Esophagus muscularis mucosa (tissue), 4 donors: ENCODE measurements around the gene ZBTB16. TPM values are rescaled to one million over a fixed set of nuclear protein-coding genes. Genes with fewer than 3 reads are reported as not detected.
A peak's percentile ranks its signal among the peaks of the same experiment; 100 is the strongest.

Experiments used
- DNase-seq: peaks from one replicate; pipeline ENCODE4 v3.0.0-alpha.2; 2017; ENCODE audit errors: extremely low spot score
- H3K27ac ChIP-seq, 4 donors: fragments of 200-600 bp; sonication (generic); replicated peaks in 1 of 4; 1 replicate in 3 of 4; 2 replicates in 1 of 4; pipeline ENCODE4 v1.5.1; 2016 to 2019; ENCODE audit warnings: mild to moderate bottlenecking in 1 of 4
- H3K27me3 ChIP-seq, 4 donors: fragments of 200-600 bp; sonication (generic); one replicate each; pipeline versions ENCODE4 v1.5.1 to v1.6.0; 2016 to 2019
- H3K36me3 ChIP-seq, 4 donors: fragments of 200-600 bp; sonication (generic); one replicate each; pipeline ENCODE4 v1.5.1; 2016 to 2019
- H3K4me1 ChIP-seq, 4 donors: fragments of 200-600 bp; sonication (generic); one replicate each; pipeline ENCODE4 v1.5.1; 2016 to 2019
- H3K4me3 ChIP-seq, 4 donors: fragments of 200-600 bp; sonication (generic); 1 replicate in 2 of 4; 2 replicates in 2 of 4; pipeline ENCODE4 v1.5.1; 2016 to 2019; ENCODE audit warnings: mild to moderate bottlenecking in 4 of 4, moderate library complexity in 1 of 4
- H3K9me3 ChIP-seq, 4 donors: fragments of 200-600 bp; sonication (generic); 1 replicate in 3 of 4; 2 replicates in 1 of 4; pipeline ENCODE4 v1.5.1; 2016 to 2019
- EP300 ChIP-seq: sonication (generic); formaldehyde crosslinking; IDR thresholded peaks from one replicate; pipeline ENCODE4 v1.6.1; 2017; ENCODE audit warnings: antibody characterized with exemption
- POLR2A ChIP-seq: fragments of 450-650 bp; IDR thresholded peaks from one replicate; pipeline ENCODE4 v1.6.1; 2017; ENCODE audit warnings: antibody characterized with exemption, moderate library complexity, mild to moderate bottlenecking, low read depth
- POLR2AphosphoS5 ChIP-seq, 2 donors: sonication (generic); formaldehyde crosslinking; IDR thresholded peaks; one replicate each; pipeline ENCODE4 v1.6.1; 2017; ENCODE audit warnings: antibody characterized with exemption in 2 of 2
- WGBS: methylation state at CpG from one replicate; pipeline ENCODE4 v1.1.5; 2018; 5-methylcytosine and 5-hydroxymethylcytosine counted together
- intact Hi-C: fragments of 100-400 bp; cut with DNase I; formaldehyde crosslinking; loops from one replicate; pipeline ENCODE4 v1.15.1; 2023
- total RNA-seq, 4 donors: library from RNA; depleted of rRNA; stranded (reverse); fragments of >200 nt; gene quantifications; one replicate each; pipeline versions ENCODE4 v1.1.0 to v1.2.1, GENCODE V29; 2016
- TF ChIP-seq, protein P1 (sequence below), 3 experiments: fragments of 200-600 bp in 2 of 3; fragments of 450-650 bp in 1 of 3; sonication (generic) in 2 of 3; IDR thresholded peaks; one replicate each; pipeline ENCODE4 v1.5.1; 2017 to 2019; ENCODE audit warnings: antibody characterized with exemption in 3 of 3, mild to moderate bottlenecking in 2 of 3, moderate library complexity in 1 of 3

The ZBTB16 gene
- total RNA-seq, 4 donors from 2014 or later, result 175 to 319 (median 222) TPM

DNA sequence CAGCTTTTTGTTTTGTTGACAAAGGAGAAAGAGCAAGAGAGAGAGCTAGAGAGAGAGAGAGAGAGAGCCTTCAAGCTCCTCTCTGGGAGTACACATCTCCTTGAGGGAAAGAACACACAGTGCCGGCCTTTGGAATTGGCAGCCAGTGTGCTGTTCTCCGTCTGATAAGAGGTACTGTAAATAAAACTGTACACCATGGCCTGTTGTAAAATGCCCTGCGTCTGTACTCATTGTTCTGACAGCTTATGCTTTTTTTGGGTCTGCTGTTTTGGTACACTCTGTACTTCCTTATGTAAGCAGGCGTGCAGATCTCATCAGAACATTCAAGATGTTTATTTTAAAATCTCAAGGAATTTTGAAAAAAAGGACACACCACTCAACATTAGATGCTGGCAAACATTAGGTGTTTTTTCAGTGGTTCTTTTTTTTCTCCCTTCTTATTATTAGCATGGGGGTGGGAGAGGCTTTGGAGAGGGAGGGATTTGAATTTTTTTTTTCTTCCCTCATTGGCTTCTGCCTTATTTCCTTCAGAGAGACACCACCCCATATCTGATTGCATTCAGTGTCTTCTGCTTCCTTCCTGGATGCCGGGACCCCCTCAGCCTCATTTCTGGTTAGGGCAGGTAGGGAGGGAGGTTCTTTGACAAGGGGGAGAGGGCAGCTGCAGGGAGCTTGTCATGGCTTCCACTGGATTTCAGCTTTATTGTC, 119.9 kb downstream of the ZBTB16 start:
- WGBS, result 4% methylated on average over 5 of the region's 5 CpGs
- intact Hi-C loops, result loop anchor here (2.0 kb wide), 1 partner anchor 15 kb away; no protein-coding TSS in a partner anchor
- no peaks in the 10 kb centered on the region for H3K27me3 ChIP-seq
- peak overlapping the region; percentile 45 to 53 (median 50) for H3K4me3 ChIP-seq
- peaks cover 0 to 14% (median 0%) of the 10 kb centered on the region in 4 donors for H3K36me3 ChIP-seq
- TF ChIP-seq, protein P1, sequence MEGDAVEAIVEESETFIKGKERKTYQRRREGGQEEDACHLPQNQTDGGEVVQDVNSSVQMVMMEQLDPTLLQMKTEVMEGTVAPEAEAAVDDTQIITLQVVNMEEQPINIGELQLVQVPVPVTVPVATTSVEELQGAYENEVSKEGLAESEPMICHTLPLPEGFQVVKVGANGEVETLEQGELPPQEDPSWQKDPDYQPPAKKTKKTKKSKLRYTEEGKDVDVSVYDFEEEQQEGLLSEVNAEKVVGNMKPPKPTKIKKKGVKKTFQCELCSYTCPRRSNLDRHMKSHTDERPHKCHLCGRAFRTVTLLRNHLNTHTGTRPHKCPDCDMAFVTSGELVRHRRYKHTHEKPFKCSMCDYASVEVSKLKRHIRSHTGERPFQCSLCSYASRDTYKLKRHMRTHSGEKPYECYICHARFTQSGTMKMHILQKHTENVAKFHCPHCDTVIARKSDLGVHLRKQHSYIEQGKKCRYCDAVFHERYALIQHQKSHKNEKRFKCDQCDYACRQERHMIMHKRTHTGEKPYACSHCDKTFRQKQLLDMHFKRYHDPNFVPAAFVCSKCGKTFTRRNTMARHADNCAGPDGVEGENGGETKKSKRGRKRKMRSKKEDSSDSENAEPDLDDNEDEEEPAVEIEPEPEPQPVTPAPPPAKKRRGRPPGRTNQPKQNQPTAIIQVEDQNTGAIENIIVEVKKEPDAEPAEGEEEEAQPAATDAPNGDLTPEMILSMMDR (IDR thresholded peaks at IDR 0.05), result no peak
- peak in 1 of 2 donors; percentile 97 for TF ChIP-seq POLR2AphosphoS5 (IDR thresholded peaks at IDR 0.05)
- peak; percentile 60 for TF ChIP-seq POLR2A
- TF ChIP-seq EP300, result peak; percentile 100
- H3K4me1 ChIP-seq, result peaks cover 92 to 98% (median 96%) of the 10 kb centered on the region in 4 donors
- peak overlapping the region; percentile 97 to 100 (median 98) for H3K27ac ChIP-seq
- peak; percentile 96 for DNase-seq
- no peaks in the 10 kb centered on the region for H3K9me3 ChIP-seq

DNA sequence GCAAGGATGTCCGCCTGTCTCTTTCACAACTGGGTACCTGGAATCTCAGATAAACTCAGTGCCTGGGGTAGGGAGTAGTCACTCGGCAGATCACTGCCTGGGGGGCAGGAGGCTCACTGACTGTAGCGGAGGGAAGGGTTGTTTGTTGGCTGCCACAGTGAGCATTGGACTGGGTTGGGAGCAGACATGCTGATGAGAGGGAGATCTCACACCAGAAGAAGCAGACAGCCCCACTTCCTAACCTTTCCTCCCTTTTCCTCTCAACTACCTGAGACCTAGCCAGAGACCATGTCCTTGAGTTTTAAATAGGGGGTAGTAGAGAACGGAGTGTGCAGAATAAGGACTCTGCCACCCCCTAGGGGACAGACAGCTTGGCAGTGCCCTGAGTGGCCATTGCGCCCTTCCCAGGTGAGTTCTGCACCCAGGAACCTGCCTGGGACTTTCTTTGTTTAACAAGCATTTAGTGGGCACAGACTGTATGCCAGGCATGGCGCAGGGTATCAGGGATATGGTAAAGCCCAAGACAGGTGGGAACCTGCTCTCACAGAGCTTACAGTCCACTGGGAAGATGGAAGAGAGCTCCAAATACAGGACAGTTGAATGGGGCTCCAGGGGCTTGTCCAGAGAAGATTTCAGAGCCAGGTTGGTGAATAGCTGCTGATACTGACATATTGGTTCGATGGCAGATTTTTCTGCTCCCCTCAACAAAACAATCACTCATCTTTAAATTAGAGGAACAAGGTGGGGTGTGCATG, 121.0 kb downstream of the ZBTB16 start:
- Histone ChIP-seq H3K4me1 (peaks cover 92 to 98% (median 96%) of the 10 kb centered on the region in 4 donors), H3K27me3 (no peaks in the 10 kb centered on the region), H3K9me3 (no peaks in the 10 kb centered on the region), H3K4me3 (peak overlapping the region; percentile 45 to 53 (median 50)), H3K27ac (peak overlapping the region; percentile 93 to 100 (median 98)), H3K36me3 (peaks cover 0 to 24% (median 8%) of the 10 kb centered on the region in 4 donors)
- intact Hi-C loops, result no loop called here
- TF ChIP-seq, protein P1 (IDR thresholded peaks at IDR 0.05), result peak; percentile 45 to 58 (median 55)
- TF ChIP-seq POLR2AphosphoS5 (IDR thresholded peaks at IDR 0.05) (peak in 1 of 2 donors; percentile 41), POLR2A (no peak), EP300 (no peak)
- 75% methylated on average over 7 of the region's 7 CpGs for WGBS
- DNase-seq, result no peak

DNA sequence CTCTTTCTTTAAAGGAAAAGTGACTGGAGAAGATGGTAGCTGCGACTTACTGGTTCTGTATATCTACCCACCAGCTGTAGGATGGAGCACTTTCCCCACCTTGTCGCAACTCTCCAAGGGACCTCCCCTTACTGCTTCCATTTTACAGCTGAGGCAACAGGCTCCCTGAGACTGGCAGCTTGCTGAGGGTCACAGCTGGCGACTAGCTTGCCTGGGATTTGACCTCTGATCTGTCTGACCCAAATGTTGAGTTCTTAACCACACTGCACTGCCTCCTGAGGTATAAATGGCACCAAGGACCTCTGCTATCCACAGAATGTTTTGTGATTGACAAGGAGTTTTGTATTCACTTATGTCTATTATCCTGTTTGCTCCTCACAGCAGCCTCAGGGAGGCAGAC, 121.7 kb downstream of the ZBTB16 start:
- no peak for DNase-seq
- H3K36me3 ChIP-seq, result peaks cover 0 to 30% (median 14%) of the 10 kb centered on the region in 4 donors
- peaks cover 92 to 98% (median 96%) of the 10 kb centered on the region in 4 donors for H3K4me1 ChIP-seq
- intact Hi-C loops, result no loop called here
- WGBS, result 94% methylated on average over 3 of the region's 3 CpGs
- peak overlapping the region; percentile 45 to 53 (median 50) for H3K4me3 ChIP-seq
- H3K27ac ChIP-seq, result peak overlapping the region; percentile 93 to 100 (median 98)
- no peaks in the 10 kb centered on the region for H3K9me3 ChIP-seq
- TF ChIP-seq POLR2A (no peak), POLR2AphosphoS5 (IDR thresholded peaks at IDR 0.05) (no peak), EP300 (no peak)
- TF ChIP-seq, protein P1 (IDR thresholded peaks at IDR 0.05), result no peak
- H3K27me3 ChIP-seq, result no peaks in the 10 kb centered on the region

DNA sequence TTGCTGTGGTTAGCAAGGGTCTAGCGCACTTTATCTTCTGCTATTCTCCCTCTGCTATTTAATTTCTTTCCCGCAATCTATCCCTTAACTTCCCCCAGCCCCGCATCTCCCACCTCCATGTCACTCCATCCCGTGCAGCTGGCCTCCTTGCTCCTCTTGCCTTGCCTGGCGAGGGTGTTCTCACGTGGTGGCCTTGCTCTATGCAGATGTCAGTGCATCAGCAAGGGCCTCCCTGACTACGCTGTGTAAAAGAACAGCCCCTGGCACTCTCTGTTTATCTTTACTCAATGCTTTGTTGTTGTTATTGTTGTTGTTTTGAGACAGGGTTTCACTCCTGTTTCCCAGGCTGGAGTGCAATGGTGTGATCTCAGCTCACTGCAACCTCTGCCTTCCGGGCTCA, 122.2 kb downstream of the ZBTB16 start:
- Histone ChIP-seq H3K36me3 (peaks cover 3 to 36% (median 18%) of the 10 kb centered on the region in 4 donors), H3K9me3 (no peaks in the 10 kb centered on the region), H3K27me3 (no peaks in the 10 kb centered on the region), H3K4me3 (peak overlapping the region in 1 of 4 donors; percentile 53), H3K4me1 (peaks cover 91 to 98% (median 96%) of the 10 kb centered on the region in 4 donors), H3K27ac (peak overlapping the region; percentile 93 to 100 (median 98))
- TF ChIP-seq POLR2A, result no peak
- no peak for DNase-seq
- intact Hi-C loops, result no loop called here
- 90% methylated on average over 8 of the region's 8 CpGs for WGBS
